PC-9 (cell line): ENCODE data around the gene CLCN6.

Experiments
- EZH2 ChIP-seq: fragments of 200-600 bp; sonication (generic); IDR thresholded peaks from 2 replicates; pipeline ENCODE4 v1.8.0; 2017; ENCODE audit warnings: antibody characterized with exemption, low read depth
- TF ChIP-seq, protein P1 (sequence below): fragments of 200-600 bp; sonication (generic); conservative IDR thresholded peaks from 2 replicates; pipeline ENCODE4 v1.6.1; 2017; ENCODE audit warnings: mixed run types, antibody characterized with exemption, mild to moderate bottlenecking, moderate library complexity

DNA sequence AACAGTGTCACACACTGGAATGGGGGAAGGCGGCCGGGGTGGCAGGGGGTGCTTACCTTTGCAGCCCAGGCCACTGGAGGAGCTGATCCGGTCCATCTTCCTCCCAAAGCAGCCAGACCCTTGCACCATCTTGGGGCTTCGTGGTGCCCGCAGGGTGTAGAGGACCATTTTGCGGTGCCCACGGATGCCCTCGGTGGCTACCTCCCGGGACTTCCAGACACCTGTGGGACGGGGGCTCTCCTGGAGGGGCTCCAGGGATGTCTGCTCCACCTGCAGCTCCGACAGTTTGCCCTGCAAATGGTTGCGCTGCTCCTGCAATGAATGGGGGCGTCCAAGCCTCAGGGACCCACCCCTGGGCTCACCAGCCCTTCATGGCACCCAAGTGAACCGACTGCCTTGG, 52.2 kb downstream of the CLCN6 start:
- TF ChIP-seq, protein P1, sequence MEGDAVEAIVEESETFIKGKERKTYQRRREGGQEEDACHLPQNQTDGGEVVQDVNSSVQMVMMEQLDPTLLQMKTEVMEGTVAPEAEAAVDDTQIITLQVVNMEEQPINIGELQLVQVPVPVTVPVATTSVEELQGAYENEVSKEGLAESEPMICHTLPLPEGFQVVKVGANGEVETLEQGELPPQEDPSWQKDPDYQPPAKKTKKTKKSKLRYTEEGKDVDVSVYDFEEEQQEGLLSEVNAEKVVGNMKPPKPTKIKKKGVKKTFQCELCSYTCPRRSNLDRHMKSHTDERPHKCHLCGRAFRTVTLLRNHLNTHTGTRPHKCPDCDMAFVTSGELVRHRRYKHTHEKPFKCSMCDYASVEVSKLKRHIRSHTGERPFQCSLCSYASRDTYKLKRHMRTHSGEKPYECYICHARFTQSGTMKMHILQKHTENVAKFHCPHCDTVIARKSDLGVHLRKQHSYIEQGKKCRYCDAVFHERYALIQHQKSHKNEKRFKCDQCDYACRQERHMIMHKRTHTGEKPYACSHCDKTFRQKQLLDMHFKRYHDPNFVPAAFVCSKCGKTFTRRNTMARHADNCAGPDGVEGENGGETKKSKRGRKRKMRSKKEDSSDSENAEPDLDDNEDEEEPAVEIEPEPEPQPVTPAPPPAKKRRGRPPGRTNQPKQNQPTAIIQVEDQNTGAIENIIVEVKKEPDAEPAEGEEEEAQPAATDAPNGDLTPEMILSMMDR = no peak
- no peak for TF ChIP-seq EZH2
